ENCODE results near the gene GRIK5.
A peak's percentile ranks its signal among the peaks of the same experiment; 100 is the strongest.

The GRIK5 gene

GRCh38 chr19:41959056-41960053 lies 110.7 kb downstream of the GRIK5 start, which contains the start of gene RABAC1:
TSS of gene RABAC1 (minus strand) at chr19:41959321. CDS start at chr19:41959292, 29 bp downstream.
- Histone ChIP-seq H3K27ac (ENCODE audit: poor library complexity, severe bottlenecking) (peak within 1 kb of the TSS; percentile 41), H3K36me3 (ENCODE audit: low read depth) (peaks cover 5% of the 10 kb centered on the region; the same call in 1 of the 2 replicates)
- ATAC-seq (ENCODE audit: low read depth) = peak; percentile 82

GRCh38 chr19:41958367-41959055 lies 111.5 kb downstream of the GRIK5 start:
- Histone ChIP-seq H3K4me3 (ENCODE audit: severe bottlenecking) (peak overlapping the region; percentile 72), H3K27ac (ENCODE audit: poor library complexity, severe bottlenecking) (peak overlapping the region; percentile 41)
- peak; percentile 74 for ATAC-seq (ENCODE audit: low read depth)

More at GRCh38 chr19:41959056-41960053, 110.7 kb downstream of the GRIK5 start, which contains the start of gene RABAC1:
- peak; percentile 25 for TF ChIP-seq CTCF (IDR thresholded peaks at IDR 0.05; ENCODE audit: poor library complexity, severe bottlenecking)
- Histone ChIP-seq H3K4me1 (ENCODE audit: insufficient read depth, poor library complexity, severe bottlenecking) (peaks cover 7% of the 10 kb centered on the region), H3K9me3 (ENCODE audit: severe bottlenecking) (no peaks in the 10 kb centered on the region), H3K4me3 (ENCODE audit: severe bottlenecking) (peak within 1 kb of the TSS; percentile 72), H3K27me3 (ENCODE audit: insufficient read depth, poor library complexity, severe bottlenecking) (no peaks in the 10 kb centered on the region)
- DNase-seq (ENCODE audit: low spot score) = peak; percentile 90

GRCh38 chr19:41957838-41958366 lies 112.1 kb downstream of the GRIK5 start:
- no peaks in the 10 kb centered on the region for H3K9me3 ChIP-seq (ENCODE audit: severe bottlenecking)
- H3K4me1 ChIP-seq (ENCODE audit: insufficient read depth, poor library complexity, severe bottlenecking) = peaks cover 7% of the 10 kb centered on the region
- H3K27me3 ChIP-seq (ENCODE audit: insufficient read depth, poor library complexity, severe bottlenecking) = no peaks in the 10 kb centered on the region
- DNase-seq (ENCODE audit: low spot score) = no peak
- peak; percentile 95 for TF ChIP-seq CTCF (IDR thresholded peaks at IDR 0.05; ENCODE audit: poor library complexity, severe bottlenecking)
- H3K4me3 ChIP-seq (ENCODE audit: severe bottlenecking) = peak overlapping the region; percentile 72
- ATAC-seq (ENCODE audit: low read depth) = peak; percentile 75
- peak overlapping the region; percentile 41 for H3K27ac ChIP-seq (ENCODE audit: poor library complexity, severe bottlenecking)
- peaks cover 5% of the 10 kb centered on the region; the same call in 1 of the 2 replicates for H3K36me3 ChIP-seq (ENCODE audit: low read depth)

More at GRCh38 chr19:41958367-41959055, 111.5 kb downstream of the GRIK5 start:
- TF ChIP-seq CTCF (IDR thresholded peaks at IDR 0.05; ENCODE audit: poor library complexity, severe bottlenecking) = no peak
- Histone ChIP-seq H3K4me1 (ENCODE audit: insufficient read depth, poor library complexity, severe bottlenecking) (peaks cover 7% of the 10 kb centered on the region), H3K36me3 (ENCODE audit: low read depth) (peaks cover 5% of the 10 kb centered on the region; the same call in 1 of the 2 replicates), H3K27me3 (ENCODE audit: insufficient read depth, poor library complexity, severe bottlenecking) (no peaks in the 10 kb centered on the region), H3K9me3 (ENCODE audit: severe bottlenecking) (no peaks in the 10 kb centered on the region)
- DNase-seq (ENCODE audit: low spot score) = peak; percentile 87

GRCh38 chr19:41957161-41957837 lies 112.7 kb downstream of the GRIK5 start:
- H3K4me3 ChIP-seq (ENCODE audit: severe bottlenecking) = no peak overlapping the region

More at GRCh38 chr19:41957161-41957837, 112.7 kb downstream of the GRIK5 start:
- Histone ChIP-seq H3K9me3 (ENCODE audit: severe bottlenecking) (no peaks in the 10 kb centered on the region), H3K36me3 (ENCODE audit: low read depth) (peaks cover 5% of the 10 kb centered on the region; the same call in 1 of the 2 replicates), H3K4me1 (ENCODE audit: insufficient read depth, poor library complexity, severe bottlenecking) (peaks cover 7% of the 10 kb centered on the region), H3K27ac (ENCODE audit: poor library complexity, severe bottlenecking) (no peak overlapping the region), H3K27me3 (ENCODE audit: insufficient read depth, poor library complexity, severe bottlenecking) (no peaks in the 10 kb centered on the region)
- ATAC-seq (ENCODE audit: low read depth) = no peak
- DNase-seq (ENCODE audit: low spot score) = no peak
- TF ChIP-seq CTCF (IDR thresholded peaks at IDR 0.05; ENCODE audit: poor library complexity, severe bottlenecking) = no peak
